Spleen (tissue), 11 donors: Measurements from ENCODE around the gene PTGS1. TPM values are rescaled to one million over a fixed set of nuclear protein-coding genes. Genes with fewer than 3 reads are reported as not detected.

Experiments
- DNase-seq: peaks from one replicate; pipeline ENCODE4 v3.0.0-alpha.2; 2020
- H3K27ac ChIP-seq, 8 donors: fragments of 200-600 bp; sonication (generic) in 7 of 8; 1 replicate in 4 of 8; 2 replicates in 4 of 8; pipeline versions ENCODE4 v1.5.0 to v1.8.0; 2016 to 2021; ENCODE audit warnings: inconsistent platforms in 4 of 8, mild to moderate bottlenecking in 4 of 8, moderate library complexity in 1 of 8
- H3K27me3 ChIP-seq, 7 donors: fragments of 200-600 bp; sonication (generic) in 6 of 7; replicated peaks in 1 of 7; 1 replicate in 4 of 7; 2 replicates in 3 of 7; pipeline versions ENCODE4 v1.5.0 to v1.8.0; 2016 to 2021; ENCODE audit warnings: inconsistent platforms in 3 of 7, mild to moderate bottlenecking in 1 of 7
- H3K36me3 ChIP-seq, 6 donors: fragments of 200-600 bp; sonication (generic) in 5 of 6; 1 replicate in 4 of 6; 2 replicates in 2 of 6; pipeline versions ENCODE4 v1.5.0 to v1.8.0; 2016 to 2021; ENCODE audit warnings: inconsistent platforms in 2 of 6
- H3K4me1 ChIP-seq, 6 donors: fragments of 200-600 bp; sonication (generic) in 5 of 6; 1 replicate in 3 of 6; 2 replicates in 3 of 6; pipeline versions ENCODE4 v1.5.0 to v1.8.0; 2016 to 2021; ENCODE audit warnings: inconsistent platforms in 3 of 6
- H3K4me3 ChIP-seq, 8 donors: fragments of 200-600 bp; sonication (generic) in 7 of 8; 1 replicate in 4 of 8; 2 replicates in 4 of 8; pipeline versions ENCODE4 v1.5.0 to v1.8.0; 2016 to 2021; ENCODE audit warnings: inconsistent platforms in 4 of 8, mild to moderate bottlenecking in 4 of 8, moderate library complexity in 2 of 8
- H3K9me3 ChIP-seq, 8 donors: fragments of 200-600 bp; sonication (generic) in 7 of 8; 1 replicate in 4 of 8; 2 replicates in 4 of 8; pipeline versions ENCODE4 v1.5.0 to v1.8.0; 2016 to 2021; ENCODE audit warnings: inconsistent platforms in 4 of 8
- POLR2A ChIP-seq, 3 donors: fragments of 450-650 bp; IDR thresholded peaks; one replicate each; pipeline ENCODE4 v1.5.1; 2017; ENCODE audit warnings: antibody characterized with exemption in 3 of 3, mild to moderate bottlenecking in 1 of 3
- POLR2AphosphoS5 ChIP-seq, 3 donors: sonication (generic); formaldehyde crosslinking; IDR thresholded peaks; one replicate each; pipeline ENCODE4 v1.5.1; 2017; ENCODE audit warnings: antibody characterized with exemption in 3 of 3
- WGBS, 5 donors: extraction: QIAGEN DNeasy Blood & Tissue Kit in 3 of 5; methylation state at CpG; one replicate each; pipeline versions ENCODE4 v1.1.5 to v1.1.7; 2013 to 2018; 5-methylcytosine and 5-hydroxymethylcytosine counted together
- intact Hi-C: fragments of 100-400 bp; cut with DNase I; formaldehyde crosslinking; loops from one replicate; pipeline ENCODE4 v1.15.0; 2023; ENCODE audit warnings: low total_unique reads
- polyA plus RNA-seq, 3 donors: library from polyadenylated mRNA; stranded (reverse); fragments of 200-250 nt; gene quantifications; one replicate each; pipeline ENCODE4 v1.2.1, GENCODE V29; 2013
- total RNA-seq, 7 donors: library from RNA; depleted of rRNA in 3 of 7; stranded (reverse); fragments of >200 nt in 3 of 7; fragmentation: NEBNext Ultra II Directional in 4 of 7; extraction: Animal tissue kit (Norgen Biotek cat#: 25700) in 4 of 7; gene quantifications; one replicate each; pipeline versions ENCODE4 v1.1.0 to v1.2.1, GENCODE V29; 2016 to 2021
- TF ChIP-seq, protein P1 (sequence below), 11 experiments: fragments of 200-600 bp in 7 of 11; fragments of 450-650 bp in 4 of 11; sonication (generic) in 4 of 11; IDR thresholded peaks in 8 of 11; conservative IDR thresholded peaks in 3 of 11; 1 replicate in 7 of 11; 2 replicates in 4 of 11; pipeline versions ENCODE4 v1.4.0 to v1.8.0; 2016 to 2021; ENCODE audit warnings: antibody characterized with exemption in 11 of 11, inconsistent platforms in 4 of 11, mild to moderate bottlenecking in 1 of 11
- donor health status: healthy with polysubstance abuse.
- donor health status: DM: no; HTN: no; CAD: no; lungs with moderate emphysema.
- donor health status: DM: no; HTN: no; CAD: no.
- donor health status: Bipolar disorder and iron deficiency.
- donor health status: healthy.
- donor health status: DM: no; HTN: no; CAD: no.
- donor health status: DM: yes; HTN: yes; CAD: no.

PTGS1 gene
- total and polyA plus RNA-seq, 10 donors = 2.8 to 18.6 (median 13.9) TPM

DNA sequence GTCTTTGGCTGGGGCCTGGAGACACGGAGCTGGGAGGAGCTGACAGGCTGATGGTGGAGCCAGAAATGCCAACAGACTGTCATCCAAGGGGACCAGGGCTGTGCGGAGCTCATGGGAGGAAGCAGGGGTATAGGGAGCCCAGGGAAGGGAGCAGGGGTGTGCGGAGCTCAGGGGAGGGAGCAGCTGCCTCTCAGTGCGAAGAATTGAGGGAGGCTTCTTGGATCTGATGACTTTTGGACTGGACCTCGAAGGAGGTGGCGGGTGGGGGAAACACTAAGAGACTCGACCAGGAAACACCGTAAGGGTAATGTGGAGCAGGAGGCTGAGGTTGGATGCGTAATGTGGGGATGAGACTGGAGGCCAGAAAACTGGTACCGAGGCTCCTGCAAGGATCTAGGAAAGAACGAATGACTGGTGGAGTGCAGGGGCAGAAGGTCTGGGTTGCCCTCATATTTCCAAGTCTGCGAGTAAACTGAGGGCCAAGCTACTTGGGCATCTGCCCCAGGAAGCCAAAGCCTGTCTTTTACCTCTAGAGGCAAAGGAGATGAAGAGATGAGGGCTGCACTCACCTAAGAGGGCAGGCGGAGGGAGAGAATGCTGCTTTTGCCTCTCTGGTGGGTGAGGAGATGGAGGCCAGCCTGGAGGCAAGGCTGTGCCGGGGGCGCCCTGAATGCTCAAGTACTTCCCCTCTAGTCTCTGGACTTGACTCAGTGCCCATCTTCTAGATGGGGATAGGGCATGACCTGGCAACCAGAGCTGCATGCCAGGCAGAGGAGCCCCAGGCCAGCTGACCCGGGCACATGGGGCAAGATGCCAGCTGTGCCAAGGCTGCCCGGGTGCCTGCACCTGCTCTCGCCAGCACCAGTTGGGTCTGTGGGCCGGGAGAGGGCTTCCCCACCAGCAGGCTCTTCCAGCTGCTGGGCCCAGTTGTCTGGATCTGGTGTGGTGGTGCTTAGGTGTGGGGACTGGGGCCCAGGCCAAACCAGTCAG lies 2.3 kb downstream of the PTGS1 start:
- intact Hi-C loops = no loop called here
- Histone ChIP-seq H3K36me3 (peaks cover 0 to under 1% (median 0%) of the 10 kb centered on the region in 6 donors), H3K9me3 (no peaks in the 10 kb centered on the region), H3K27ac (no peak overlapping the region), H3K4me3 (no peak overlapping the region), H3K4me1 (peaks cover 22 to 74% (median 46%) of the 10 kb centered on the region in 6 donors), H3K27me3 (peaks cover 0 to 24% (median 0%) of the 10 kb centered on the region in 7 donors)
- peak; percentile 67 for DNase-seq
- WGBS, 5 donors = 81 to 90% (median 87%) methylated on average over 17 to 19 of the region's 19 CpGs
- TF ChIP-seq, protein P1, sequence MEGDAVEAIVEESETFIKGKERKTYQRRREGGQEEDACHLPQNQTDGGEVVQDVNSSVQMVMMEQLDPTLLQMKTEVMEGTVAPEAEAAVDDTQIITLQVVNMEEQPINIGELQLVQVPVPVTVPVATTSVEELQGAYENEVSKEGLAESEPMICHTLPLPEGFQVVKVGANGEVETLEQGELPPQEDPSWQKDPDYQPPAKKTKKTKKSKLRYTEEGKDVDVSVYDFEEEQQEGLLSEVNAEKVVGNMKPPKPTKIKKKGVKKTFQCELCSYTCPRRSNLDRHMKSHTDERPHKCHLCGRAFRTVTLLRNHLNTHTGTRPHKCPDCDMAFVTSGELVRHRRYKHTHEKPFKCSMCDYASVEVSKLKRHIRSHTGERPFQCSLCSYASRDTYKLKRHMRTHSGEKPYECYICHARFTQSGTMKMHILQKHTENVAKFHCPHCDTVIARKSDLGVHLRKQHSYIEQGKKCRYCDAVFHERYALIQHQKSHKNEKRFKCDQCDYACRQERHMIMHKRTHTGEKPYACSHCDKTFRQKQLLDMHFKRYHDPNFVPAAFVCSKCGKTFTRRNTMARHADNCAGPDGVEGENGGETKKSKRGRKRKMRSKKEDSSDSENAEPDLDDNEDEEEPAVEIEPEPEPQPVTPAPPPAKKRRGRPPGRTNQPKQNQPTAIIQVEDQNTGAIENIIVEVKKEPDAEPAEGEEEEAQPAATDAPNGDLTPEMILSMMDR (IDR thresholded peaks at IDR 0.05 in 8 of 11, conservative IDR thresholded peaks at IDR 0.05 in 3 of 11) = no peak
- no peak for TF ChIP-seq POLR2AphosphoS5 (IDR thresholded peaks at IDR 0.05)
- no peak for TF ChIP-seq POLR2A (IDR thresholded peaks at IDR 0.05)

DNA sequence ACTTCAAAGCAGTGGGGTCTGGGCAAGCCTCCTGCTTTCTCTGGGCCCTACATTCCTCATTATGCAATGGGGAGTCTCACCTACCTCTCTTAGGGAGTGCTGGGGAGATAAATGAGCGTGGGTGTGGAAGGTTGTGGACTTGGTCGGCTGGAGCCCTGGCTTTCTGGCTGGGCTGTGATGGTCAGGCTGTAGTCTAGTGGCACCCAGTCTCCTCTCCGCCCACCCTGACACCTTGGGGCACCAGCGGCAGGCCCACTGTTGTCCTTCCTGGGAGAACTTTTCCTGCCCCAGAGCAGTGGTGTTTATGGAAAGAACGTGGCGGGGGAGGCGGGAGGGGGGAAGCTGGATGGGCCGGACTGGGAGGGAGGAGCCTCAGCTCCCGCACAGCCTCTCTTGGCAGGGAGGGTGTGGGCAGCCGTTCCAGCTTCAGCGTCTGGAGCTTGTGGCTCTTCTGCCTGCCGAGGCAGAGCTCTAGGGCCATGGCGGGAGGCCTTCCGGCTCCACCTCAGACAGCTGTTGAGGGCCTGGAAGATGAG lies 4.1 kb downstream of the PTGS1 start:
- H3K9me3 ChIP-seq = peaks cover 0 to 11% (median 8%) of the 10 kb centered on the region in 8 donors
- H3K4me3 ChIP-seq = no peak overlapping the region
- peaks cover 22 to 69% (median 46%) of the 10 kb centered on the region in 6 donors for H3K4me1 ChIP-seq
- intact Hi-C loops = no loop called here
- TF ChIP-seq POLR2A (IDR thresholded peaks at IDR 0.05) = no peak
- TF ChIP-seq POLR2AphosphoS5 (IDR thresholded peaks at IDR 0.05) = peak in 1 of 3 donors; percentile 19
- TF ChIP-seq, protein P1 (IDR thresholded peaks at IDR 0.05 in 8 of 11, conservative IDR thresholded peaks at IDR 0.05 in 3 of 11) = no peak
- 38 to 72% (median 48%) methylated on average over 13 to 14 of the region's 14 CpGs for WGBS, 5 donors
- peaks cover 0 to 24% (median 0%) of the 10 kb centered on the region in 7 donors for H3K27me3 ChIP-seq
- peak; percentile 64 for DNase-seq
- H3K27ac ChIP-seq = peak overlapping the region in 1 of 8 donors; percentile 11
- peaks cover 0 to 19% (median 3%) of the 10 kb centered on the region in 6 donors for H3K36me3 ChIP-seq

DNA sequence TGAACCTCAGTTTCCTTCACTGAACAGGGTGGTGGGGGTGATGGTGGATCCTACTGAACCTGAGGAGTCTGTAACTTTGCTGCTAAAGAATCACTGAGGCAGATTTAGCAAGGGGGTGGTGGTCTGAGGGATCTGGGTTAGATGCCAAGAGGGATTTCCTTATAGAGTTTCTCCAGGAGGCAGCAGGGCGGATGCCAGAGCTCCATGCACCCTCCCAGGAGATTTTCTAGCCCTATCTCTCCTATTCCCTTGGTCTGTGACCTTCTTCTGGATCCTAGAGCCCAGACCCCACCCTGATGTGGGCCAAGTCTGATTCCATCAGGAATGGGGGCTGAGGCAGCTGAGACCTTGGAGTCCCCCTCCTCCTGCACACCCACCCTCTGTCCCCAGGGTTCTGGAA lies 6.0 kb downstream of the PTGS1 start:
- peaks cover 0 to 14% (median 0%) of the 10 kb centered on the region in 7 donors for H3K27me3 ChIP-seq
- peaks cover 0 to 12% (median 8%) of the 10 kb centered on the region in 8 donors for H3K9me3 ChIP-seq
- WGBS, 5 donors = 82 to 100% (median 95%) methylated on average over 1 of the region's 1 CpG
- intact Hi-C loops = no loop called here
- peaks cover 8 to 51% (median 28%) of the 10 kb centered on the region in 6 donors for H3K4me1 ChIP-seq
- TF ChIP-seq POLR2A (IDR thresholded peaks at IDR 0.05) (no peak), POLR2AphosphoS5 (IDR thresholded peaks at IDR 0.05) (no peak)
- TF ChIP-seq, protein P1 (IDR thresholded peaks at IDR 0.05 in 8 of 11, conservative IDR thresholded peaks at IDR 0.05 in 3 of 11) = no peak
- H3K4me3 ChIP-seq = no peak overlapping the region
- H3K36me3 ChIP-seq = peaks cover 0 to 30% (median 6%) of the 10 kb centered on the region in 6 donors
- H3K27ac ChIP-seq = no peak overlapping the region
- peak; percentile 42 for DNase-seq
